Measurements from ENCODE around the gene CFHR1.
"Not testable (repeated sequence)": the region's sequence is repeated elsewhere in the genome, so short reads cannot be mapped to it uniquely, and the experiment has no call there.

DNA sequence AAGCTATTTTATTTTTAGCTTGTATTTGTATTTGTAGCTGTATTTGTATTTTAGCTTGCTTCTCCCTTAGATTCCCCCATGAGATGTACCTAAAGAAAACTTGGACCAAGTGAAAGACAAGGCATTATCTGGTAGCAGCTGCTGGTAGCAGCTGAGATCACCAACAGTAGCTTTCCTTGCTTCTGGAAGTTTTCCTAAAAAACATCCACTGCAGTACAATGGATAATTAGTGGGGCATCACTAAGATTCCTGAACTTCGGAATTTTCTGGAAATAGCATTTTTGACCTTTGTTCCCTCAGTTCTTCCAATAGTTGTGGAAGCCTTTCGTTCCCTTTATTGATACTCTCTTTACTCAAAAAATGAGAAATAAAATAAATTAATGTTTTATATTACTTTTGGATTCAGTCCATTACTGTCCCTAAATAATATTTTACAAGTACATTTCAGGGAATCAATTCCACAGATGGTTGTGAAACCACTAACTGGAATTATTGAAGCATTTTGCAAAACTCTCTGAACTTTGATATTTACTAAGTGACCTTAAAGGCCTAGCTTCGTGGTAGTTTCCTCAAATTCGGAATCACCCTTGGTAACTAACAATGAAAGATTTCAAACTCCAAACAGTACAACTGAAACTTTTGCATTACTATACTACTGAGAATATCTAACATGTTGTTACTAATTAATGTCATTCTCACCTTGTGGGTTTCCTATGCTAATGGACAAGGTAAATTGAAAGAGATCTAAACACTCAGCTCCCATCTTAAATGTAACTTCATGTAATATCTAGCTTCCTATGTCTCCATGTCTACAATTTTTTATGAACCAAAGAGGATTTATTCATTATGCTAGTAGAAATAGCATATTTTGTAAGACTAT, 30.3 kb downstream of the CFHR1 start:
- TF ChIP-seq CTCF (conservative IDR thresholded peaks at IDR 0.05 in 1 of 2, IDR thresholded peaks at IDR 0.05 in 1 of 2; ENCODE audit: extremely low read depth in 1 of 2, insufficient read depth in 1 of 2, low read depth in 1 of 2, low read length in 2 of 2); EZH2 (IDR thresholded peaks at IDR 0.05; ENCODE audit: borderline replicate concordance, low read length): not testable (repeated sequence)

All from mammary epithelial cell (primary cell).